ENCODE measurements around the gene SLC22A14.

GRCh38 chr3:38361496-38361895, 79.4 kb downstream of the SLC22A14 start:
- TF ChIP-seq, protein P1, sequence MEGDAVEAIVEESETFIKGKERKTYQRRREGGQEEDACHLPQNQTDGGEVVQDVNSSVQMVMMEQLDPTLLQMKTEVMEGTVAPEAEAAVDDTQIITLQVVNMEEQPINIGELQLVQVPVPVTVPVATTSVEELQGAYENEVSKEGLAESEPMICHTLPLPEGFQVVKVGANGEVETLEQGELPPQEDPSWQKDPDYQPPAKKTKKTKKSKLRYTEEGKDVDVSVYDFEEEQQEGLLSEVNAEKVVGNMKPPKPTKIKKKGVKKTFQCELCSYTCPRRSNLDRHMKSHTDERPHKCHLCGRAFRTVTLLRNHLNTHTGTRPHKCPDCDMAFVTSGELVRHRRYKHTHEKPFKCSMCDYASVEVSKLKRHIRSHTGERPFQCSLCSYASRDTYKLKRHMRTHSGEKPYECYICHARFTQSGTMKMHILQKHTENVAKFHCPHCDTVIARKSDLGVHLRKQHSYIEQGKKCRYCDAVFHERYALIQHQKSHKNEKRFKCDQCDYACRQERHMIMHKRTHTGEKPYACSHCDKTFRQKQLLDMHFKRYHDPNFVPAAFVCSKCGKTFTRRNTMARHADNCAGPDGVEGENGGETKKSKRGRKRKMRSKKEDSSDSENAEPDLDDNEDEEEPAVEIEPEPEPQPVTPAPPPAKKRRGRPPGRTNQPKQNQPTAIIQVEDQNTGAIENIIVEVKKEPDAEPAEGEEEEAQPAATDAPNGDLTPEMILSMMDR (IDR thresholded peaks at IDR 0.05; ENCODE audit: low read depth, low read length, missing input control): no peak
- TF ChIP-seq, protein P2, sequence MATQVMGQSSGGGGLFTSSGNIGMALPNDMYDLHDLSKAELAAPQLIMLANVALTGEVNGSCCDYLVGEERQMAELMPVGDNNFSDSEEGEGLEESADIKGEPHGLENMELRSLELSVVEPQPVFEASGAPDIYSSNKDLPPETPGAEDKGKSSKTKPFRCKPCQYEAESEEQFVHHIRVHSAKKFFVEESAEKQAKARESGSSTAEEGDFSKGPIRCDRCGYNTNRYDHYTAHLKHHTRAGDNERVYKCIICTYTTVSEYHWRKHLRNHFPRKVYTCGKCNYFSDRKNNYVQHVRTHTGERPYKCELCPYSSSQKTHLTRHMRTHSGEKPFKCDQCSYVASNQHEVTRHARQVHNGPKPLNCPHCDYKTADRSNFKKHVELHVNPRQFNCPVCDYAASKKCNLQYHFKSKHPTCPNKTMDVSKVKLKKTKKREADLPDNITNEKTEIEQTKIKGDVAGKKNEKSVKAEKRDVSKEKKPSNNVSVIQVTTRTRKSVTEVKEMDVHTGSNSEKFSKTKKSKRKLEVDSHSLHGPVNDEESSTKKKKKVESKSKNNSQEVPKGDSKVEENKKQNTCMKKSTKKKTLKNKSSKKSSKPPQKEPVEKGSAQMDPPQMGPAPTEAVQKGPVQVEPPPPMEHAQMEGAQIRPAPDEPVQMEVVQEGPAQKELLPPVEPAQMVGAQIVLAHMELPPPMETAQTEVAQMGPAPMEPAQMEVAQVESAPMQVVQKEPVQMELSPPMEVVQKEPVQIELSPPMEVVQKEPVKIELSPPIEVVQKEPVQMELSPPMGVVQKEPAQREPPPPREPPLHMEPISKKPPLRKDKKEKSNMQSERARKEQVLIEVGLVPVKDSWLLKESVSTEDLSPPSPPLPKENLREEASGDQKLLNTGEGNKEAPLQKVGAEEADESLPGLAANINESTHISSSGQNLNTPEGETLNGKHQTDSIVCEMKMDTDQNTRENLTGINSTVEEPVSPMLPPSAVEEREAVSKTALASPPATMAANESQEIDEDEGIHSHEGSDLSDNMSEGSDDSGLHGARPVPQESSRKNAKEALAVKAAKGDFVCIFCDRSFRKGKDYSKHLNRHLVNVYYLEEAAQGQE (IDR thresholded peaks at IDR 0.05): no peak
- TF ChIP-seq RAD21 (IDR thresholded peaks at IDR 0.05): no peak

All from liver (tissue), 3 donors.